Measurements from ENCODE around the gene TPM4.
A peak's percentile ranks its signal among the peaks of the same experiment; 100 is the strongest.

The TPM4 gene

DNA sequence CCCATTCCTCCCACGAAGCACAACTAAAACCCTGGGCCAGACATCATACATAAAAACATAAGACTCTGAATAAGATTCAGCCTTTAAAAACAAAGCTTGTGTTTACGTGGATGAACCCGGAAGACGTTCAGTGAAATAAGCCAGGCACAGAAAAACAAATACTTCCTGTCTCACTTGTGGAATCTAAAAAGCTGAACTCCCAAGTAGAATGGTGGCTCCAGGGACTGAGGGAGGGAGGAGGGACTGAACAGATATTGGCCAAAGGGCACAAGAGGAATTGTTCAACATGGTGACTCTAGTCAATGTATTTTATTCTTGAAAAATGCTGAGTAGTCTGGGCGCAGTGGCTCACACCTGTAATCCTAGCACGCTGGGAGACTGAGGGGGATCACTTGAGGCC lies 35.7 kb upstream of the TPM4 start:
- DNase-seq (ENCODE audit: low read depth, low spot score): no peak
- POLR2A ChIA-PET: interaction anchor here (0.5 to 1.3 kb wide), 2 partner anchors 70 to 145 kb away, joined by 3 to 4 read pairs; no protein-coding TSS in a partner anchor
- no peak overlapping the region for H3K4me3 ChIP-seq (ENCODE audit: low read depth, low read length)
- TF ChIP-seq, protein P1, sequence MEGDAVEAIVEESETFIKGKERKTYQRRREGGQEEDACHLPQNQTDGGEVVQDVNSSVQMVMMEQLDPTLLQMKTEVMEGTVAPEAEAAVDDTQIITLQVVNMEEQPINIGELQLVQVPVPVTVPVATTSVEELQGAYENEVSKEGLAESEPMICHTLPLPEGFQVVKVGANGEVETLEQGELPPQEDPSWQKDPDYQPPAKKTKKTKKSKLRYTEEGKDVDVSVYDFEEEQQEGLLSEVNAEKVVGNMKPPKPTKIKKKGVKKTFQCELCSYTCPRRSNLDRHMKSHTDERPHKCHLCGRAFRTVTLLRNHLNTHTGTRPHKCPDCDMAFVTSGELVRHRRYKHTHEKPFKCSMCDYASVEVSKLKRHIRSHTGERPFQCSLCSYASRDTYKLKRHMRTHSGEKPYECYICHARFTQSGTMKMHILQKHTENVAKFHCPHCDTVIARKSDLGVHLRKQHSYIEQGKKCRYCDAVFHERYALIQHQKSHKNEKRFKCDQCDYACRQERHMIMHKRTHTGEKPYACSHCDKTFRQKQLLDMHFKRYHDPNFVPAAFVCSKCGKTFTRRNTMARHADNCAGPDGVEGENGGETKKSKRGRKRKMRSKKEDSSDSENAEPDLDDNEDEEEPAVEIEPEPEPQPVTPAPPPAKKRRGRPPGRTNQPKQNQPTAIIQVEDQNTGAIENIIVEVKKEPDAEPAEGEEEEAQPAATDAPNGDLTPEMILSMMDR (IDR thresholded peaks at IDR 0.05; ENCODE audit: insufficient read depth, low read length, missing control alignments): no peak
- CTCF ChIA-PET: interaction anchor here (0.7 to 4.5 kb wide), 30 partner anchors 8 to 346 kb away, joined by 3 to 101 read pairs (median 12); partner anchors contain the start of genes AP1M1, FAM32A, RAB8A and TPM4

DNA sequence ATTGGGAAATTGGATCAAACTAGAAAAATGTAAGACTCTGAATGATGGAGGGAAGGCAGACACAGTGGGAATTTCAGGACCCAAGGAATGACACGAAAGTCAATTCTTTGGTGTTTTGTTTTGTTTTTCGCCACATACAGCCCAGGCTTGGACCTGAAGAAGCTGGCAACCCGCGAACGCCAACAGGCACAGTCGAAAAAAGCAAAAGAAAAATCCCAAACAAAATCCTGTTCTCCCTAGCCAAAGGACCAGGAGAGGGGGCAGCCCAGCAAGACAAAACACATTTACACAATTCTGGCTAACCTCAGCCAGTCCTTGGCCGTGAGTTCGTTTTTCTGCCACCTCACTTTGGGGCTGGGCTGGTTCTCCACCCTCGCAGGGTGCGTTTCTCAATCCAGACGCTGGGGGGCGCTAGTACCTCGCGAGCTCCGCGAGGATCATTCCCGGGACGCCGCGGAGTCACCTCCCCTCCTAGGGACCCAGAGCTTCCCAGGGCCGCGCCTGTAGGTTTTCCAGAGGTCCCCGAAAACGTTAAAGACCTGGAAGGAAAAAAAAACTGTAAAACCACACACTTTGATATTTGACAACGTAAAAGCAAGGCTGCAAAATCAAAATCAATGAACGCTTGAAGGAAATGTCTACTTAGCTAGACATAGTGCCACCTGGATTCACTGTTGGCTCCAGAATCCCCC lies 34.9 kb upstream of the TPM4 start:
- ChIA-PET POLR2A (interaction anchor here (0.6 to 1.7 kb wide), 8 partner anchors 35 to 144 kb away, joined by 3 to 9 read pairs (median 3); partner anchors contain the start of genes FAM32A and TPM4), CTCF (interaction anchor here (0.7 to 4.5 kb wide), 47 partner anchors 9 to 412 kb away, joined by 3 to 101 read pairs (median 7); partner anchors contain the start of genes AP1M1, FAM32A, RAB8A and TPM4)
- DNase-seq (ENCODE audit: low read depth, low spot score): peak; percentile 12
- H3K4me3 ChIP-seq (ENCODE audit: low read depth, low read length): peak overlapping the region; percentile 12
- TF ChIP-seq, protein P1 (IDR thresholded peaks at IDR 0.05; ENCODE audit: insufficient read depth, low read length, missing control alignments): peak; percentile 93

DNA sequence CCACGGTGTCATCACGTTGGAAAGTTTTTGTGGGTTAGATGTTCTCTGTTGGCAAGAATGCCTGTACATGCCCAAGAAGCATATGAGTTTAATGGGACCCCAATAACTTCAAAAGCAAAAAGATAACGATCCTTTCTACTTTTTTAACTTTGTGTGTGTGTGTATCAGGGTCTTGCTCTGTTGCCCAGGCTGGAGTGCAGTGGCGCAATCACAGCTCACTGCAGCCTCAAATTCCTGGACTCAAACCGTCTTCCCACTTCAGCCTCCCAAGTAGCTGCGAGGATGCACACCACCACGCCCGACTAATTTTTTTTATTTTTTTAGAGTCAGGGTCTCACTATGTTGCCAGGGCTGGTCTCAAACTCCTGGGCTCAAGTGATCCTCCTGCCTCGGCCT lies 34.3 kb upstream of the TPM4 start:
- H3K4me3 ChIP-seq (ENCODE audit: low read depth, low read length): no peak overlapping the region
- no peak for DNase-seq (ENCODE audit: low read depth, low spot score)
- ChIA-PET POLR2A (interaction anchor here (0.6 to 1.7 kb wide), 9 partner anchors 34 to 143 kb away, joined by 3 to 9 read pairs (median 3); partner anchors contain the start of genes FAM32A and TPM4), CTCF (interaction anchor here (0.7 to 4.5 kb wide), 45 partner anchors 9 to 412 kb away, joined by 3 to 101 read pairs (median 7); partner anchors contain the start of genes AP1M1, FAM32A, RAB8A and TPM4)
- TF ChIP-seq, protein P1 (IDR thresholded peaks at IDR 0.05; ENCODE audit: insufficient read depth, low read length, missing control alignments): no peak

DNA sequence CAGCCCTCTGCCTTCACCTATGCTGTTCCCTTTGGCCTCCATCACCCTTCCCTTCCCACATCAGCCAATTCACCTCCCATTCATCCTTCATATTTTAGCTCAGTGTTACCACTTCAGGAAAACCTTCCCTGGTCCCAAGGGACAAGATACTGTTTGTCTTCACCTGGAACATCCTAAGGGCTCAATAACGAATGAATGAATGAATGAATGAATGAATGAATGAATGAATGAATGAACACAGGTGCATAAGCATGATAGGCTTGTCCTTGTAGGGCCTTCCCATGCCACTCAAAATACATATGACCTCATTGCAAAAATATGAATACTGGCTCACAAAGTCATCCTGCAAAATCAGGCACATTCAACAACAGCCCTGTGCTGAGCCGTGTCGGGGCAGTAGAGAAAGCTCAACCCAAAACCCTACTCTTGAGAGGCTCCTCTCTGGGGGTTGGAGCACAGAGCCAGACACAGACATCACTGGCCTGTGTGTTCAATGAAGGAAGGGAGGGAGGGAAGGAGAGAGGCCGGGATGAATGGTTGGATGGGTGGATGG lies 33.7 kb upstream of the TPM4 start:
- POLR2A ChIA-PET: interaction anchor here (0.8 to 1.7 kb wide), 2 partner anchors 138 to 139 kb away, joined by 3 to 9 read pairs; no protein-coding TSS in a partner anchor
- DNase-seq (ENCODE audit: low read depth, low spot score): no peak
- H3K4me3 ChIP-seq (ENCODE audit: low read depth, low read length): no peak overlapping the region
- TF ChIP-seq, protein P1 (IDR thresholded peaks at IDR 0.05; ENCODE audit: insufficient read depth, low read length, missing control alignments): no peak
- CTCF ChIA-PET: interaction anchor here (0.9 to 4.5 kb wide), 28 partner anchors 10 to 344 kb away, joined by 3 to 101 read pairs (median 12); partner anchors contain the start of genes FAM32A, RAB8A and TPM4

DNA sequence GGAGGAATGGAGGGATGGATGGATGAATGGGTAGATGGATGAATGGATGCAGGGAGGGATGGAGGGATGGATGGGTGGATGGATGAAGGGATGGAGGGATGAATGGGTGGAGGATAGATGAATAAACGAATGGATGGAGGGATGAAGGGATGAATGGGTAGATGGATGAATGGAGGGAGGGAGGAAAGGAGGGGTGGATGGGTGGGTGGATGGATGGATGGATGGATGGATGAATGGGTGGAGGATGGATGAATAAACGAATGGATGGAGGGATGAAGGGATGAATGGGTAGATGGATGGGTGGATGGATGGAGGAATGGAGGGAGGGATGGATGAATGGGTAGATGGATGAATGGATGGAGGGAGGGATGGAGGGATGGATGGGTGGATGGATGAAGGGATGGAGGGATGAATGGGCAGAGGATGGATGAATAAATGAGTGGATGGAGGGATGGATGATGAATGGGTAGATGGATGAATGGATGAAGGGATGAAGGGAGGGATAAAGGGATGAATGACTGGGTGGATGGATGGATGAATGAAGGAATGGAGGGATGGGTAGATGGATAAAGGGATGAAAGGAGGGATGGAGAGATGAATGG lies 33.0 kb upstream of the TPM4 start:
- no peak for DNase-seq (ENCODE audit: low read depth, low spot score)
- TF ChIP-seq, protein P1 (IDR thresholded peaks at IDR 0.05; ENCODE audit: insufficient read depth, low read length, missing control alignments): no peak
- POLR2A ChIA-PET: no interaction called here
- H3K4me3 ChIP-seq (ENCODE audit: low read depth, low read length): no peak overlapping the region
- CTCF ChIA-PET: interaction anchor here (1.0 to 4.5 kb wide), 12 partner anchors 9 to 144 kb away, joined by 3 to 101 read pairs (median 17); partner anchors contain the start of genes FAM32A and RAB8A
